NCI-H345 treated with DMSO at 0.1 percent for 48 hours (cell line): ENCODE measurements around the gene CA5A.
"Not testable (repeated sequence)": the region's sequence is repeated elsewhere in the genome, so short reads cannot be mapped to it uniquely, and the experiment has no call there.

Source experiments
- DNase-seq: peaks from one replicate; lab custom pipeline; 2025; ENCODE audit not compliant: unreplicated experiment; lab: John Stamatoyannopoulos, UW

CA5A gene

GRCh38 chr16:87924811-87925670, 11.3 kb downstream of the CA5A start:
- peak; percentile 87 for DNase-seq

- peak; percentile 95 for DNase-seq
These were observed 12.1 kb downstream of the CA5A start for GRCh38 chr16:87924041-87924810.

- no peak for DNase-seq
These were observed 14.0 kb downstream of the CA5A start for GRCh38 chr16:87922250-87922871.

GRCh38 chr16:87921236-87921773, 15.0 kb downstream of the CA5A start:
- DNase-seq, result no peak

GRCh38 chr16:87919681-87919994, 16.7 kb downstream of the CA5A start:
- DNase-seq, result no peak

GRCh38 chr16:87918866-87919680, 17.3 kb downstream of the CA5A start:
- DNase-seq, result no peak

- no peak for DNase-seq
These were observed 18.0 kb downstream of the CA5A start for GRCh38 chr16:87918338-87918737.

GRCh38 chr16:87917503-87917902, 18.8 kb downstream of the CA5A start:
- DNase-seq, result no peak

GRCh38 chr16:87914812-87915211, 21.5 kb downstream of the CA5A start:
- no peak for DNase-seq

GRCh38 chr16:87914021-87914725, 22.2 kb downstream of the CA5A start:
- DNase-seq, result not testable (repeated sequence)

GRCh38 chr16:87912691-87913090, 23.6 kb downstream of the CA5A start:
- DNase-seq, result not testable (repeated sequence)

GRCh38 chr16:87911106-87911763, 25.1 kb downstream of the CA5A start:
- peak; percentile 39 for DNase-seq

GRCh38 chr16:87909203-87909935, 27.0 kb downstream of the CA5A start:
- DNase-seq, result peak; percentile 26

- not testable (repeated sequence) for DNase-seq
These were observed 28.2 kb downstream of the CA5A start for GRCh38 chr16:87908101-87908500.

- not testable (repeated sequence) for DNase-seq
These were observed 30.8 kb downstream of the CA5A start for GRCh38 chr16:87905521-87905920.

- not testable (repeated sequence) for DNase-seq
These were observed 31.4 kb downstream of the CA5A start for GRCh38 chr16:87904963-87905362.

- not testable (repeated sequence) for DNase-seq
These were observed 35.8 kb downstream of the CA5A start for GRCh38 chr16:87900489-87900888.

GRCh38 chr16:87897521-87898505, 38.5 kb downstream of the CA5A start:
- DNase-seq, result no peak
